Type B pancreatic cell (in vitro differentiated cells): ENCODE results near the gene AGXT. TPM values are rescaled to one million over a fixed set of nuclear protein-coding genes. Genes with fewer than 3 reads are reported as not detected.

Source experiments
- DNase-seq: peaks from one replicate; pipeline ENCODE4 v3.0.0; 2021; ENCODE audit warnings: mixed read lengths; ENCODE audit not compliant: unreplicated experiment; ENCODE audit errors: extremely low spot score
- H3K27ac Mint-ChIP-seq: 2 replicates; pipeline ENCODE4 v1.8.0; 2021; ENCODE audit warnings: mild to moderate bottlenecking, mixed read lengths
- H3K27me3 Mint-ChIP-seq: 2 replicates; pipeline ENCODE4 v1.8.0; 2021; ENCODE audit warnings: mixed read lengths
- H3K36me3 Mint-ChIP-seq: 2 replicates; pipeline ENCODE4 v1.8.0; 2021; ENCODE audit warnings: mixed read lengths
- H3K4me1 Mint-ChIP-seq: one replicate; pipeline ENCODE4 v1.8.0; 2021; ENCODE audit warnings: mixed read lengths; ENCODE audit not compliant: unreplicated experiment
- H3K4me3 Mint-ChIP-seq: 2 replicates; pipeline ENCODE4 v1.8.0; 2021; ENCODE audit warnings: mild to moderate bottlenecking, mixed read lengths
- H3K9me3 Mint-ChIP-seq: 2 replicates; pipeline ENCODE4 v1.8.0; 2021; ENCODE audit warnings: mixed read lengths
- CTCF ChIP-seq: fragments of 200-600 bp; sonication (generic); conservative IDR thresholded peaks from 2 replicates; pipeline ENCODE4 v1.5.0; 2021; ENCODE audit warnings: antibody characterized with exemption, mild to moderate bottlenecking
- total RNA-seq: library from RNA; stranded (reverse); gene quantifications from 2 replicates; pipeline ENCODE4 v1.2.1, GENCODE V29; 2021; ENCODE audit warnings: low replicate concordance

Gene AGXT
- total RNA-seq, 1 donor from 2014 or later = 0.51 TPM

DNA sequence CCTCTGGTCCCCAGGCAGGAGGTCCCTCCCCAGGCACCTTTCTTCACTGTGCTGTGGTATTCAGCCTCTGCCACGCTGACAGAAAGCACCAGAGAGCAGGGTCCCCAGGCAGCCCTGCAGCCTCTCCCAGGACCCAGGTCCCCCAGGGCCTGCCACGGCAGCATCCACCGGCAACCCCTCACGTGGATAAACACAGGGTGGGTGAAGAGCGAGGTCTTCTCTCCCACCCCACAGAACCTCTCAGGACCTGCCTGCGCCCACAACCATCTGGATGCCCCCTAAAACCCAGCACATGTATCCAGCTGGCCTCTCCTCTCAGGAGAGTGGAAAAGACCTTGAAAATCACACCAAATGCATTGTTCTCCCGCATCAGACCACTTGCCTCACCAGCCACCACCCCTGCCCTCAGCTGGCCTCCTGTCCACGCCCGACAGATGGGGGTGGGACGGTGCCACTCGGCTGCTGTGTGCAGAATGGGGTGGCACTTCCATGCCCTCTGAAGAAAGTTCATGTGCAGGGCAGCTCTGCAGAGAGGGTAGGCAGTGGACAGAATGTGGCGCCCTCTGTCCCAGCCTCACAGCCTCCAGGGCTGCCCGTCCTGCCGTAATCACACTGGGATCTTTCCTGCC, 33.5 kb downstream of the AGXT start:
- Mint-ChIP-seq H3K4me3 (no peak overlapping the region), H3K36me3 (no peaks in the 10 kb centered on the region), H3K4me1 (peaks cover 14% of the 10 kb centered on the region), H3K27me3 (no peaks in the 10 kb centered on the region), H3K27ac (peak overlapping the region; percentile 34), H3K9me3 (no peaks in the 10 kb centered on the region)
- no peak for TF ChIP-seq CTCF
- DNase-seq = no peak

- H3K9me3 Mint-ChIP-seq = no peaks in the 10 kb centered on the region
- H3K27me3 Mint-ChIP-seq = no peaks in the 10 kb centered on the region
- no peak overlapping the region for H3K4me3 Mint-ChIP-seq
- peak overlapping the region; percentile 34 for H3K27ac Mint-ChIP-seq
- no peak for TF ChIP-seq CTCF
- H3K36me3 Mint-ChIP-seq = no peaks in the 10 kb centered on the region
- DNase-seq = no peak
- peaks cover 14% of the 10 kb centered on the region for H3K4me1 Mint-ChIP-seq
These were observed 34.0 kb downstream of the AGXT start for GRCh38 chr2:240902615-240903041.

DNA sequence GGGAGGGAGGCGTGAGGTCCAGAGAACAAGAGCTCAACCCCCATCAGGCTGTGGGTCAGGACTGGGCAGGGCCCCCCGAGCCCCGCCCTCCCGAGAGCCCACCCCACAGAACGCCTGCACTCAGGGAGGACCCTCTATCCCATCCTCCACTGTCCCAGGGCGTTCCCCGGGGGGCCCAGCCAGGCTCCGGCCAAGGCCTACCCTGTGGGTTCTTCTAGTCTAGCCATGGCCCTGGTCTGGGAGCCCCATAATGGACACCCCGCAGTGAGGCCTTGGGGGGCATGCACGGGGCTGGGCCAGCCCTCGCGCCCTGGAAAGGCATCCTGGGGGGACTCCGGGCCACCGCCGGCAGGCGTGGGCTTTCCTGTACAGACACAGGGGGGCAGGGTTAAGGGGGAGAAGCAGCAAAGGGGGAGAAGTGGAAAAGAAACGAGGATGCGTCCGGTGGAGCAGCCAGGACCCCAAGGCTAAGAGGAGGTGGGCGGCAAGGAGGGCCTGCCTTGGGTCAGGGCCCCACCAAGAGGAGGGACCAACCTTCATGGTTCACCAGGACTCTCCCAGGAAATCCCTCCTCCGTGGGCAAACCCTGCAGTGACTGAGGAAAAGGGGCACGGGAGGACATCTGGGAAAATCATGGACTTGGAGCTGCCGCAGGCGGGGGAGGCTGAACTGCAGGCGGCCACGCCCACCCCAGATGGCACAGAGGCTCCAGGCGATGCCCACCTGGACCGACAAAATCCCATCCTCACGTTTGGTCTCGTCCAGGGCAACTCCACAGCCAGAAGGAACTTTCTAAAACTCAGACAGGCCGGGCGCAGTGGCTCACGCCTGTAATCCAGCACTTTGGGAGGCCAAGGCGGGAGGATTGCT, 34.8 kb downstream of the AGXT start:
- Mint-ChIP-seq H3K27me3 (no peaks in the 10 kb centered on the region), H3K36me3 (no peaks in the 10 kb centered on the region), H3K4me3 (no peak overlapping the region), H3K4me1 (peaks cover 11% of the 10 kb centered on the region), H3K27ac (no peak overlapping the region), H3K9me3 (no peaks in the 10 kb centered on the region)
- no peak for DNase-seq
- no peak for TF ChIP-seq CTCF

- Mint-ChIP-seq H3K9me3 (no peaks in the 10 kb centered on the region), H3K27me3 (no peaks in the 10 kb centered on the region), H3K4me3 (no peak overlapping the region), H3K27ac (no peak overlapping the region), H3K4me1 (peaks cover 8% of the 10 kb centered on the region), H3K36me3 (no peaks in the 10 kb centered on the region)
- DNase-seq = no peak
- TF ChIP-seq CTCF = no peak
These were observed 35.9 kb downstream of the AGXT start for GRCh38 chr2:240904216-240905175.

DNA sequence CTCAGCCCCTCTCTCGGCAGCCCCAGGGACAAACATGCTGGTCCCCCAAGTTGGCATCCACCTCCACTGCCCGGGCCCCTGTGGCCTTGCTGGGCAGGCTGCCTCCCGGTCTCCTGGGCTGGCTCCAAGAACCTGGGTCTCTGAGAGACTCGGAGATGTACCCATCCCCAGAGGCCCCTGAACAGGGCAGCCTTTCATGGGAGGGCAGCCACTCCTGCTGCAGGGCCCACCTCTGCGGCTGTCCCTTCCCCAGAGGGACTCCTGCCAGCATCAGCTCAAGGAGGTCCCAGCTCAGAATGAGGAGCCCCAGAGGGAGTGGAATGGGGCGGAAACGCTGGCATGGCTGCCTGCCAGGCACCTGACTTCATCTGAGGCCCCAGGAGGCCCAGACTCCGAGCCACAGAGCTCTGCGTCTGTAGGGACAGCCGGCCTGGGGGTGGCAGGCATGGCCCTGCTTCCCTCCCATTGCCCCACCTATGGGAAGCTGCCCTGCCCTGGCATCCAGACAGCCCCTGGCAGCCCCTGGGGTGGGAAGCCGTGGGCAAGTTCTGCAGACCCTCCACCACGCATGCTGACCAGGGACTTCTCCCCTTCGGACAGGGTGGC, 36.7 kb downstream of the AGXT start:
- no peaks in the 10 kb centered on the region for H3K36me3 Mint-ChIP-seq
- no peaks in the 10 kb centered on the region for H3K9me3 Mint-ChIP-seq
- no peak overlapping the region for H3K27ac Mint-ChIP-seq
- H3K27me3 Mint-ChIP-seq = no peaks in the 10 kb centered on the region
- peaks cover 10% of the 10 kb centered on the region for H3K4me1 Mint-ChIP-seq
- H3K4me3 Mint-ChIP-seq = no peak overlapping the region
- no peak for DNase-seq
- TF ChIP-seq CTCF = no peak
